ENCODE results near the gene P2RY1.

Gene P2RY1

DNA sequence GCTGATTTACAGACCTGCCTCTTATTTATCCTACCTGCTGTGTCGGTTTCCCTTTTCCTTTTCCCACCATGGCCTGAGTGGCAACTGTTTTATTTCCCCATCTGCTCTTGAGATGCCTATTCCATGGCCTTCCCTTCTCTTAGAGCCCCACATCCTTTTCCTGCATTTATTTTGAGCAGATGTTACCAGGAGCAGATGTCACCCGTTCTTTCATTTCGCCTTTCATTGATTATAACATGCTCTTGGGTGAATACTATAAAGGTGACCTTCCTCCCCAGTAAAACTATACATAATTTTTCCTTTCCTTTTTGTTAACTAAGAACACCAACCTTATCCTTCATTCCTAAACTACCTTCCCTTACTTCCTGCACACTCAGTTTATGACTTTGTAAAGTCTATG is 8.5 kb upstream of the P2RY1 start:
- Mint-ChIP-seq H3K36me3 (ENCODE audit: insufficient read depth) (no peaks in the 10 kb centered on the region), H3K4me3 (no peak overlapping the region), H3K9me3 (no peaks in the 10 kb centered on the region), H3K27ac (ENCODE audit: low read depth) (no peak overlapping the region), H3K4me1 (no peaks in the 10 kb centered on the region), H3K27me3 (no peaks in the 10 kb centered on the region)
- ATAC-seq (replicated peaks; ENCODE audit: extremely low read depth, poor library complexity, severe bottlenecking) (no peak), DNase-seq (ENCODE audit: low spot score in 2 of 2) (no peak)

DNA sequence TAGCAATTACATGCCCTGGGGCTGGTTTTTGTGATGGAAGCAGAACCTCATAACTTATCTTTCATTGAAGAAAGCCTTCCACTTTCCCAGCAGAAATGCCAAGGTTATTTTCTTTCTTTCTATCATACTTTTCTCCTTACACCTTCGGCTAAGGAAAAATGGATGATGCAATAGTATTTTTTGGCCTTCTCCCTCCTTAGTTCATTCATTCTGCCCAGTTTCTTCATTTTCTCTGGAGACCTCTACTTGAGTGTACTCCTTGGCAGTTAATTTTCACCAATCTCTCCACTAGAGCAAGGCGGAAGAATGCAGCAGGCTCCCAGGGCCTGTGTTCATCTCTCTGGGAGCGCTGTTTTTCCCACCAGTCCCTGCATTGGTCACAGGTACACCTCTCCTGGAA is 7.6 kb upstream of the P2RY1 start:
- H3K9me3 Mint-ChIP-seq: no peaks in the 10 kb centered on the region
- no peaks in the 10 kb centered on the region for H3K27me3 Mint-ChIP-seq
- no peaks in the 10 kb centered on the region for H3K36me3 Mint-ChIP-seq (ENCODE audit: insufficient read depth)
- DNase-seq (ENCODE audit: low spot score in 2 of 2): no peak
- no peak overlapping the region for H3K27ac Mint-ChIP-seq (ENCODE audit: low read depth)
- no peak overlapping the region for H3K4me3 Mint-ChIP-seq
- no peaks in the 10 kb centered on the region for H3K4me1 Mint-ChIP-seq
- no peak for ATAC-seq (replicated peaks; ENCODE audit: extremely low read depth, poor library complexity, severe bottlenecking)

DNA sequence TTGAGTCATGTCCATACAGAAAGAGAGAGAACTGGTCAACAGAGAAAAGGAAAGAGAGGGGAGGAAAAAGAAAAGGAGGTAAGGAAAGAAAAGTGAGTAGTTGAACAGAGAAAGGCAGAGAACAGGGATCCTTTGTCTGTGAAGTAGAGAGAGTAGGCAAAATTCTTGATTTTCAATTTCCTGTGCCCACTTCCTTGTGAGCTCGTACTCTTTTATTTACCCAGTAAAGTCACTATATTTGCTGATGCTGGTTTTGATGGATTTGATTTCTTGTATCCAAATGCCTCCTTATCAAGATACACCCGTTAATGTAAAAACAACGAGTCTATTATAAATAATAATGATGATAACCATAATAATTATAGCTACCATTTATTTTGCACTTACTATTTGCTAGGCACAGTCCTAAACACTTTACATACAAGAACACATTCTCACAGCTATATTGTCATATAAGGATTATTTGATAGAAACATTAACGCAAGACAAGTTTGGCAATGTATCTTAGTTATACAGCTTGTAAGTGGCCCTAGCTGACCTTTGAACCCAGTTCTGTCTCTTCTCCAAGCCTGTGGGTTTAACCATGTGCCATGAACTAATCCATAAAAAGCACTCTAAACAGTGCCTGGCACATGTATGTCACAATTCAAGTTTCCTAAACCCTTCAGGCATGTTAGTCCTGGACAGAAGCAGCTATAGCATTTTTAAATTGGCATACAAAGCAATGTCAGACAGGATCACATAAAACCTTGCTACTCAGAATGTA is 6.7 kb upstream of the P2RY1 start:
- no peaks in the 10 kb centered on the region for H3K9me3 Mint-ChIP-seq
- H3K27ac Mint-ChIP-seq (ENCODE audit: low read depth): no peak overlapping the region
- H3K36me3 Mint-ChIP-seq (ENCODE audit: insufficient read depth): no peaks in the 10 kb centered on the region
- ATAC-seq (replicated peaks; ENCODE audit: extremely low read depth, poor library complexity, severe bottlenecking): no peak
- no peak overlapping the region for H3K4me3 Mint-ChIP-seq
- DNase-seq (ENCODE audit: low spot score in 2 of 2): no peak
- no peaks in the 10 kb centered on the region for H3K4me1 Mint-ChIP-seq
- H3K27me3 Mint-ChIP-seq: peaks cover 5% of the 10 kb centered on the region

DNA sequence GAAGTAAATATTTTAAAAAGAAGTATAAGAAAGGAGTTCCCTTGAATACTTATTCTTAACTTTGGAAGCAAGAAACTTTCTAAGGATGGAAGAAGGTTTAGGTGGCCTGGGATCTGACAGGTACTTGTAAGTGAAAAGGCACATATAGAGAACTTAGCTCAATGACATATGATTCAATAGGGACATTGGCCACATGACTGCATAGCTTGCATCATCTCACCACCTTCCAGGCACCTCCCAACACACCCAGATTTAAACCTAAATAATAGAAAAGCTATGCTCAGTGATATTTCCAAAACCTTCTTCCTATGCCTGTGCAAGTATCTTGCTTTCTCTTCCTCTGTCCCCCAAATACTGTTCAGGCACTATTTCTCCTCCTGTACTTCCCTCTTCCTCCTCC is 4.7 kb upstream of the P2RY1 start:
- no peak for ATAC-seq (replicated peaks; ENCODE audit: extremely low read depth, poor library complexity, severe bottlenecking)

DNA sequence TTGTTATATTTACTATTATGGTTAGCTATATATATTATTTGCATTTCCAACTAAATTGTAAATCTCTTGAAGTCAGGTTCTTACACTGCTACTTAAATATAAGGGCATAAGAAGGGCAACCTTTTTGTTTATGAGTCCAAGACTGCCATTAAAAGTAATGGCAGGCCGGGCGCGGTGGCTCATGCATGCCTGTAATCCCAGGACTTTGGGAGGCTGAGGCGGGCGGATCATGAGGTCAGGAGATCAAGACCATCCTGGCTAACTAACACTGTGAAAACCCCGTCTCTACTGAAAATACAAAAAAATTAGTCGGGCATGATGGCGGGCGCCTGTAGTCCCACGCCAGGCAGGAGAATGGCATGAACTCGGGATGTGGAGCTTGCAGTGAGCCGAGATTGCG is 2.9 kb upstream of the P2RY1 start:
- Mint-ChIP-seq H3K27me3 (peaks cover 36% of the 10 kb centered on the region), H3K9me3 (no peaks in the 10 kb centered on the region), H3K4me3 (no peak overlapping the region), H3K27ac (ENCODE audit: low read depth) (no peak overlapping the region), H3K4me1 (no peaks in the 10 kb centered on the region), H3K36me3 (ENCODE audit: insufficient read depth) (no peaks in the 10 kb centered on the region)
- DNase-seq (ENCODE audit: low spot score in 2 of 2) (no peak), ATAC-seq (replicated peaks; ENCODE audit: extremely low read depth, poor library complexity, severe bottlenecking) (no peak)

More for the DNA sequence above, 4.7 kb upstream of the P2RY1 start:
- Mint-ChIP-seq H3K4me3 (no peak overlapping the region), H3K4me1 (no peaks in the 10 kb centered on the region), H3K36me3 (ENCODE audit: insufficient read depth) (no peaks in the 10 kb centered on the region), H3K9me3 (no peaks in the 10 kb centered on the region), H3K27ac (ENCODE audit: low read depth) (no peak overlapping the region), H3K27me3 (peaks cover 21% of the 10 kb centered on the region)
- no peak for DNase-seq (ENCODE audit: low spot score in 2 of 2)

DNA sequence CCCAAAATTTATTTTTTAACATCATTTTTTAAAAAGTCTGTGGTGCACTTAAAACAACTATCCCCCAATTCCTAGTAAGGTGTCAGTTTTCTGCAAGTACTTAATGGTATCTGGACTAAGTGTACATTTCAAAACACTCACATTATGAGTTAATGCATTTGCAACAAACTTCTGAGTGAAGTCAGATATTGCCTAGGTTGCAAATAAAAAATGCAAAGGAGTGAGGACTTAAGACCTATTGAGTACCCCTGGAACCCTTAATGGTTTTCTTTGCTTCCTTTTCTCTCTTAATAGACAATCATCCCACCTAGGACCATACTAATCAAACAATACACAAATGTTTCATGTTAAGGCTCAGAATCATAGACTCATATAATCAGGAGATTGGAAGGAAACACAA is 1.8 kb upstream of the P2RY1 start:
- Mint-ChIP-seq H3K36me3 (ENCODE audit: insufficient read depth) (no peaks in the 10 kb centered on the region), H3K4me1 (no peaks in the 10 kb centered on the region), H3K9me3 (no peaks in the 10 kb centered on the region), H3K27ac (ENCODE audit: low read depth) (no peak overlapping the region), H3K27me3 (peaks cover 36% of the 10 kb centered on the region), H3K4me3 (no peak overlapping the region)
- DNase-seq (ENCODE audit: low spot score in 2 of 2): no peak
- no peak for ATAC-seq (replicated peaks; ENCODE audit: extremely low read depth, poor library complexity, severe bottlenecking)

DNA sequence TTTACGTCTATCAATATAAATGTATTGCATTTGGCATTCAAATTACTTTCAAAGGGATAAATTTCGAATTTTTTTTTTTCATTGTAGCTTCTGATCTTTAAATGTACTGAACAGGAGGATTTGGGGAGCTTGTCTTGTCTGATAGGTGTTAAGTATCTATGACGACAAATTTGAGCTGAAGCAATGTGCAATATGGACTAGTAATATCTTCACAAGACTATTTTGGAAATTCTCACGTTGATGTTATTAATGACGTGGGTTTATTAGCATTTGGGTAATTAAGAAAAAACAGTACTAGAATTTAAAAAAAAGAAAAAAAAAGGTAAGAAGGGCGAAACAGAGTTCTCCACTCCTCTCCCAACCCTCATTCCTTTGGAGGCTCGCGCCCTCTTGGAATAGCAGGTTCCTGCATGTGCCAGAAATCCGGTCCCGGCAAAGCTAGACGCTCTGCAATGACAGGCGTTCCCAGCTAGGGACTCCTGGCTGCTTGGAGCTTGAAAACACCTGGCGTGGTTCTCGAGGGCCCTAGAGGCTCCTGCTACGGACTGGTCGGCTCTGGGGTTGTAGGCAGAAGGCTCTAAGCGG is 648 bp upstream of the P2RY1 start:
- DNase-seq (ENCODE audit: low spot score in 2 of 2) (no peak), ATAC-seq (replicated peaks; ENCODE audit: extremely low read depth, poor library complexity, severe bottlenecking) (no peak)
- Mint-ChIP-seq H3K4me3 (peak overlapping the region; percentile 68), H3K27ac (ENCODE audit: low read depth) (no peak overlapping the region), H3K27me3 (peaks cover 36% of the 10 kb centered on the region), H3K4me1 (no peaks in the 10 kb centered on the region), H3K36me3 (ENCODE audit: insufficient read depth) (no peaks in the 10 kb centered on the region), H3K9me3 (no peaks in the 10 kb centered on the region)

DNA sequence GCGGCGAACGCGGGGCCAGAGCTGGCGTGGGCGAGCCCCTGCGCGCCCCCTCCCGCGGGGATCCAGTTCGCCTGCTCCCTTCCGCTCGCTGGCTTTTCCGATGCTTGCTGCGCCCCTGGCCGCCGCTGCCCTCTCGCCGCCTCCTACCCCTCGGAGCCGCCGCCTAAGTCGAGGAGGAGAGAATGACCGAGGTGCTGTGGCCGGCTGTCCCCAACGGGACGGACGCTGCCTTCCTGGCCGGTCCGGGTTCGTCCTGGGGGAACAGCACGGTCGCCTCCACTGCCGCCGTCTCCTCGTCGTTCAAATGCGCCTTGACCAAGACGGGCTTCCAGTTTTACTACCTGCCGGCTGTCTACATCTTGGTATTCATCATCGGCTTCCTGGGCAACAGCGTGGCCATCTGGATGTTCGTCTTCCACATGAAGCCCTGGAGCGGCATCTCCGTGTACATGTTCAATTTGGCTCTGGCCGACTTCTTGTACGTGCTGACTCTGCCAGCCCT is 721 bp downstream of the P2RY1 start:
- DNase-seq (ENCODE audit: low spot score in 2 of 2) (no peak), ATAC-seq (replicated peaks; ENCODE audit: extremely low read depth, poor library complexity, severe bottlenecking) (peak; percentile 10)
- H3K36me3 Mint-ChIP-seq (ENCODE audit: insufficient read depth): no peaks in the 10 kb centered on the region
- H3K9me3 Mint-ChIP-seq: no peaks in the 10 kb centered on the region
- no peaks in the 10 kb centered on the region for H3K4me1 Mint-ChIP-seq
- H3K4me3 Mint-ChIP-seq: peak overlapping the region; percentile 68
- no peak overlapping the region for H3K27ac Mint-ChIP-seq (ENCODE audit: low read depth)
- peaks cover 36% of the 10 kb centered on the region for H3K27me3 Mint-ChIP-seq

DNA sequence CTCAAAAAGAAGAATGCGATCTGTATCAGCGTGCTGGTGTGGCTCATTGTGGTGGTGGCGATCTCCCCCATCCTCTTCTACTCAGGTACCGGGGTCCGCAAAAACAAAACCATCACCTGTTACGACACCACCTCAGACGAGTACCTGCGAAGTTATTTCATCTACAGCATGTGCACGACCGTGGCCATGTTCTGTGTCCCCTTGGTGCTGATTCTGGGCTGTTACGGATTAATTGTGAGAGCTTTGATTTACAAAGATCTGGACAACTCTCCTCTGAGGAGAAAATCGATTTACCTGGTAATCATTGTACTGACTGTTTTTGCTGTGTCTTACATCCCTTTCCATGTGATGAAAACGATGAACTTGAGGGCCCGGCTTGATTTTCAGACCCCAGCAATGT is 1.3 kb downstream of the P2RY1 start:
- ATAC-seq (replicated peaks; ENCODE audit: extremely low read depth, poor library complexity, severe bottlenecking) (no peak), DNase-seq (ENCODE audit: low spot score in 2 of 2) (no peak)
- Mint-ChIP-seq H3K27me3 (peaks cover 36% of the 10 kb centered on the region), H3K36me3 (ENCODE audit: insufficient read depth) (no peaks in the 10 kb centered on the region), H3K4me1 (no peaks in the 10 kb centered on the region), H3K27ac (ENCODE audit: low read depth) (no peak overlapping the region), H3K9me3 (no peaks in the 10 kb centered on the region), H3K4me3 (peak overlapping the region; percentile 68)

DNA sequence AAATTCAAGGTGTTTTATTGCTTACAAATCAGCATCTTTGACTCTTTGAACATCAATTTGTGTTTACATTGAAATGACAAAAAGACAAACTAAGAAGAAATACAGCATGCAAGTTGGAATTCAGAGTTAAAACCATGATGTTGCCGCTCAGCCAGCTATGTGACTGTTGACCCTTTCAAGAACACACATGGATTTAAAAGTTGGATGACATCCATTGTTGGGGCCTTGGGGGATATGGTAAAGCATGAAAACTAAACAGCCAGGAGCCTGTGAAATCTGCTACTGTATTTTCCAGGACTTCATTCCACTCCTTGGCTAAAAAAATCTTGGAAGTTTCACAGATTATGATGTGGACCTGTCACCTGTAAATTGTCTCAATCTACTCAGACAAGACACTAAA is 4.6 kb downstream of the P2RY1 start:
- Mint-ChIP-seq H3K27ac (ENCODE audit: low read depth) (no peak overlapping the region), H3K9me3 (no peaks in the 10 kb centered on the region), H3K4me1 (no peaks in the 10 kb centered on the region), H3K4me3 (no peak overlapping the region), H3K36me3 (ENCODE audit: insufficient read depth) (no peaks in the 10 kb centered on the region), H3K27me3 (peaks cover 22% of the 10 kb centered on the region)
- DNase-seq (ENCODE audit: low spot score in 2 of 2) (no peak), ATAC-seq (replicated peaks; ENCODE audit: extremely low read depth, poor library complexity, severe bottlenecking) (no peak)

DNA sequence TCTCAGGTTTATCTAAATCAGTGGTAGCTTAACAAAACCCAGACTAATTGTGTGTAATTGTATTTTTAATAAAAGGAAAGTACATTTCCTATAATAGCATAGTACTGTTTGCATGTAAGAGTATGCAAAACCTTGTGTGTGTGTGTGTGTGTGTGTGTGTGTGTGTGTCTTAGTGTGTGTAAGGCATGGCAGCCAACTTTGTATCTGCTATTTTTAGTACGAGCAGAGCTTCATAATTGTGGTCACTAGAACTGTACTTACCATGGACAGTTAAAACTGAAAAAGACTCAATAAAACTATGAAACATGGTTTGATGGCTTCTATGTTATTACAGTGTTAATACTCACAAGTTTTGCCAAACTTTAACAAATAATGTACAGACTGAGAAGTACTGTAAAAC is 6.2 kb downstream of the P2RY1 start:
- Mint-ChIP-seq H3K27ac (ENCODE audit: low read depth) (no peak overlapping the region), H3K36me3 (ENCODE audit: insufficient read depth) (no peaks in the 10 kb centered on the region), H3K9me3 (no peaks in the 10 kb centered on the region), H3K27me3 (peaks cover 5% of the 10 kb centered on the region), H3K4me1 (no peaks in the 10 kb centered on the region), H3K4me3 (no peak overlapping the region)
- no peak for DNase-seq (ENCODE audit: low spot score in 2 of 2)
- ATAC-seq (replicated peaks; ENCODE audit: extremely low read depth, poor library complexity, severe bottlenecking): no peak

DNA sequence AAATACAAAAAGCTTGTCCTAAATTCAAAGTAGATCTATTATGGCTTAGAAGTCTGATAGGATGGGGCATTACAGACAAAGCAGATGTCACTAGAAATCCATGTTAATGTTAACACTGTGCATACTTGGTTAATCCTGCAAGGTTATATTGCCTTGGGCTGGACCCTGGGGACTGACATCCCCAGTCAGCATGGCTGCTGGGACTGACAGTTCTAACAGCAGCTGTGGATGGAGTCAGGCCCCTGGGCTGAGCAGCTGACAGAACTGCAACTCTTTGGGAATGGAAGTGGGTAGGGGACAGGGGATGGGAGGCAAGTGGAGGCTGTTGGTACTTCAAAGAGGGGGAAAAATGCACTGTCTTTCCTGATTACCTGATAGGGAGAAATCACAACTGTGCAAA is 7.5 kb downstream of the P2RY1 start:
- no peak overlapping the region for H3K27ac Mint-ChIP-seq (ENCODE audit: low read depth)
- no peaks in the 10 kb centered on the region for H3K36me3 Mint-ChIP-seq (ENCODE audit: insufficient read depth)
- H3K4me1 Mint-ChIP-seq: no peaks in the 10 kb centered on the region
- H3K27me3 Mint-ChIP-seq: no peaks in the 10 kb centered on the region
- H3K4me3 Mint-ChIP-seq: no peak overlapping the region
- ATAC-seq (replicated peaks; ENCODE audit: extremely low read depth, poor library complexity, severe bottlenecking): no peak
- peaks cover 1% of the 10 kb centered on the region for H3K9me3 Mint-ChIP-seq
- no peak for DNase-seq (ENCODE audit: low spot score in 2 of 2)

DNA sequence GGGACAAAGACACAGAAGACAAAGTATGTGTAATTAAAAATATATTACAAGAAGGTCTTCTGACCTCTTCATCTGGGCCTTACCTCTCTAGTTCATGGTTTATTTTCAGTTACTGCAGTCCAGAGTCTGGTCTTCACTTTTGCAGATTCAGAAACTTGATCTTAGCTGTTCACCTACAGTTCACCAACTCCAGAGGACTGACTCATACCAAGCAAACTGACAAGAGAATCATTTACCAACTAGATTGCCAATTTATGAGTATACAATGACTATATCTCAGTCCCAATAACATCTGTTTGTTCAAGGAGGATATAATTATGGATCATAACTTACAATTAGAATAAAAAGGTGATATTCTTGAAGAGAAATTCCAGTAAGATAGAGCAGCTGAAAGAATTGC is 9.0 kb downstream of the P2RY1 start:
- no peak overlapping the region for H3K27ac Mint-ChIP-seq (ENCODE audit: low read depth)
- no peak for DNase-seq (ENCODE audit: low spot score in 2 of 2)

More for the DNA sequence above, 9.0 kb downstream of the P2RY1 start:
- Mint-ChIP-seq H3K4me1 (no peaks in the 10 kb centered on the region), H3K27me3 (peaks cover 7% of the 10 kb centered on the region), H3K4me3 (no peak overlapping the region), H3K9me3 (peaks cover 11% of the 10 kb centered on the region), H3K36me3 (ENCODE audit: insufficient read depth) (no peaks in the 10 kb centered on the region)
- ATAC-seq (replicated peaks; ENCODE audit: extremely low read depth, poor library complexity, severe bottlenecking): no peak

Data from central memory CD8-positive, alpha-beta T cell (primary cell).